ENCODE measurements around the gene GTPBP8.
A peak's percentile ranks its signal among the peaks of the same experiment; 100 is the strongest.

Gene GTPBP8

GRCh38 chr3:112990672-112991602, at the start of gene GTPBP8:
GTPBP8 (plus strand) TSS chr3:112990984; CDS start chr3:112991000, 16 bp downstream.
- DNase-seq: peak; percentile 90

GRCh38 chr3:112948346-112948838, 42.4 kb upstream of the GTPBP8 start:
- DNase-seq: no peak

GRCh38 chr3:112956351-112956750, 34.4 kb upstream of the GTPBP8 start:
- DNase-seq: no peak

- no peak for DNase-seq
Observed at GRCh38 chr3:112958811-112959560, 31.8 kb upstream of the GTPBP8 start.

- DNase-seq: no peak
Observed at GRCh38 chr3:112963683-112964082, 27.1 kb upstream of the GTPBP8 start.

- DNase-seq: no peak
Observed at GRCh38 chr3:112965656-112966055, 25.1 kb upstream of the GTPBP8 start.

GRCh38 chr3:112966633-112967032, 24.2 kb upstream of the GTPBP8 start:
- DNase-seq: no peak

- DNase-seq: no peak
Observed at GRCh38 chr3:112967425-112967824, 23.4 kb upstream of the GTPBP8 start.

GRCh38 chr3:112967828-112968227, 23.0 kb upstream of the GTPBP8 start:
- no peak for DNase-seq

GRCh38 chr3:112972158-112972557, 18.6 kb upstream of the GTPBP8 start:
- no peak for DNase-seq

GRCh38 chr3:112973325-112974177, 17.2 kb upstream of the GTPBP8 start:
- peak; percentile 67 for DNase-seq

- DNase-seq: no peak
Observed at GRCh38 chr3:112974178-112974517, 16.6 kb upstream of the GTPBP8 start.

GRCh38 chr3:112974894-112975293, 15.9 kb upstream of the GTPBP8 start, which contains the start of gene CD200R1:
CD200R1 (minus strand) TSS chr3:112975103; CDS start chr3:112974857, 246 bp downstream.
- no peak for DNase-seq

- DNase-seq: no peak
Observed at GRCh38 chr3:112976001-112976400, 14.8 kb upstream of the GTPBP8 start.

- no peak for DNase-seq
Observed at GRCh38 chr3:112976953-112977352, 13.8 kb upstream of the GTPBP8 start.

GRCh38 chr3:112979244-112979832, 11.4 kb upstream of the GTPBP8 start:
- no peak for DNase-seq

GRCh38 chr3:112980080-112980479, 10.7 kb upstream of the GTPBP8 start:
- DNase-seq: no peak

- no peak for DNase-seq
Observed at GRCh38 chr3:112982710-112983109, 8.1 kb upstream of the GTPBP8 start.

- DNase-seq: peak; percentile 20
Observed at GRCh38 chr3:112984485-112984884, 6.3 kb upstream of the GTPBP8 start.

GRCh38 chr3:112987710-112988334, 3.0 kb upstream of the GTPBP8 start:
- DNase-seq: no peak

GRCh38 chr3:112995800-112996199, 5.0 kb downstream of the GTPBP8 start:
- no peak for DNase-seq

GRCh38 chr3:113000691-113001090, 9.9 kb downstream of the GTPBP8 start:
- DNase-seq: no peak

Data from stimulated activated naive CD4-positive, alpha-beta T cell treated with Interleukin-2 at 50 U/mL for 16 hours (primary cell).